Astrocyte (in vitro differentiated cells and primary cell): ENCODE data around the gene ANKRD40. TPM values are rescaled to one million over a fixed set of nuclear protein-coding genes. Genes with fewer than 3 reads are reported as not detected.

Experiments used
- DNase-seq: peaks from one replicate; pipeline ENCODE4 v3.0.0-alpha.2; 2010; ENCODE audit warnings: low read depth
- FAIRE-seq: peaks from 2 replicates; lab custom pipeline; 2011; peaks lifted over from hg19 to GRCh38; lab: Jason Lieb, UNC
- H2AFZ ChIP-seq: 2 replicates; pipeline ENCODE4 v1.6.0; 2012; ENCODE audit warnings: low read depth, low read length, inconsistent platforms
- H3K27ac ChIP-seq: 2 replicates; pipeline ENCODE4 v1.5.1; 2011; ENCODE audit warnings: low read depth, low read length, inconsistent platforms
- H3K27me3 ChIP-seq: 2 replicates; pipeline ENCODE4 v1.6.0; 2011; ENCODE audit warnings: low read length, inconsistent platforms; ENCODE audit not compliant: insufficient read depth
- H3K36me3 ChIP-seq: 2 replicates; pipeline ENCODE4 v1.5.1; 2011; ENCODE audit warnings: low read length, inconsistent platforms; ENCODE audit not compliant: insufficient read depth
- H3K4me1 ChIP-seq: 2 replicates; pipeline ENCODE4 v1.5.1; 2011; ENCODE audit warnings: low read length, inconsistent platforms; ENCODE audit not compliant: insufficient read depth
- H3K4me2 ChIP-seq: 2 replicates; pipeline ENCODE4 v1.6.0; 2012; ENCODE audit warnings: low read length, inconsistent platforms
- H3K4me3 ChIP-seq: 2 replicates; pipeline ENCODE4 v1.5.1; 2011; ENCODE audit warnings: low read depth, mild to moderate bottlenecking, low read length, inconsistent platforms; ENCODE audit not compliant: insufficient read depth
- H3K79me2 ChIP-seq: 2 replicates; pipeline ENCODE4 v1.6.0; 2012; ENCODE audit warnings: mild to moderate bottlenecking, low read length, inconsistent platforms; ENCODE audit not compliant: insufficient read depth
- H3K9ac ChIP-seq: 2 replicates; pipeline ENCODE4 v1.6.0; 2012; ENCODE audit warnings: mild to moderate bottlenecking, low read length, inconsistent platforms
- H3K9me3 ChIP-seq: 2 replicates; pipeline ENCODE4 v1.5.1; 2012; ENCODE audit warnings: low read depth, mild to moderate bottlenecking, low read length, inconsistent platforms; ENCODE audit not compliant: insufficient read depth
- H4K20me1 ChIP-seq: 2 replicates; pipeline ENCODE4 v1.6.0; 2012; ENCODE audit warnings: low read length, inconsistent platforms; ENCODE audit not compliant: insufficient read depth
- H3K27ac Mint-ChIP-seq: one replicate; pipeline ENCODE4 v1.8.0; 2021; ENCODE audit warnings: mild to moderate bottlenecking, mixed read lengths; ENCODE audit not compliant: unreplicated experiment
- H3K27me3 Mint-ChIP-seq: one replicate; pipeline ENCODE4 v1.8.0; 2021; ENCODE audit warnings: low read depth, mixed read lengths; ENCODE audit not compliant: unreplicated experiment
- H3K36me3 Mint-ChIP-seq: one replicate; pipeline ENCODE4 v1.8.0; 2021; ENCODE audit warnings: low read depth, mixed read lengths; ENCODE audit not compliant: unreplicated experiment
- H3K4me1 Mint-ChIP-seq: one replicate; pipeline ENCODE4 v1.8.0; 2021; ENCODE audit warnings: low read depth, mixed read lengths; ENCODE audit not compliant: unreplicated experiment
- H3K4me3 Mint-ChIP-seq: one replicate; pipeline ENCODE4 v1.8.0; 2021; ENCODE audit warnings: mild to moderate bottlenecking, moderate library complexity, mixed read lengths; ENCODE audit not compliant: unreplicated experiment
- H3K9me3 Mint-ChIP-seq: one replicate; pipeline ENCODE4 v1.8.0; 2021; ENCODE audit warnings: mild to moderate bottlenecking, mixed read lengths; ENCODE audit not compliant: unreplicated experiment
- EZH2 ChIP-seq: IDR thresholded peaks from 2 replicates; pipeline ENCODE4 v1.6.1; 2012; ENCODE audit warnings: mild to moderate bottlenecking, low read length, inconsistent platforms; ENCODE audit not compliant: insufficient read depth
- total RNA-seq: library from RNA; stranded (reverse); gene quantifications from 2 replicates; pipeline ENCODE4 v1.2.1, GENCODE V29; 2021
- TF ChIP-seq, protein P1 (sequence below): IDR thresholded peaks from 2 replicates; pipeline ENCODE4 v1.5.1; 2011; ENCODE audit warnings: low read depth, mild to moderate bottlenecking, inconsistent platforms, low read length, moderate library complexity; ENCODE audit not compliant: insufficient read depth

Gene ANKRD40
- total RNA-seq, 1 donor from 2014 or later = 38.3 TPM

DNA sequence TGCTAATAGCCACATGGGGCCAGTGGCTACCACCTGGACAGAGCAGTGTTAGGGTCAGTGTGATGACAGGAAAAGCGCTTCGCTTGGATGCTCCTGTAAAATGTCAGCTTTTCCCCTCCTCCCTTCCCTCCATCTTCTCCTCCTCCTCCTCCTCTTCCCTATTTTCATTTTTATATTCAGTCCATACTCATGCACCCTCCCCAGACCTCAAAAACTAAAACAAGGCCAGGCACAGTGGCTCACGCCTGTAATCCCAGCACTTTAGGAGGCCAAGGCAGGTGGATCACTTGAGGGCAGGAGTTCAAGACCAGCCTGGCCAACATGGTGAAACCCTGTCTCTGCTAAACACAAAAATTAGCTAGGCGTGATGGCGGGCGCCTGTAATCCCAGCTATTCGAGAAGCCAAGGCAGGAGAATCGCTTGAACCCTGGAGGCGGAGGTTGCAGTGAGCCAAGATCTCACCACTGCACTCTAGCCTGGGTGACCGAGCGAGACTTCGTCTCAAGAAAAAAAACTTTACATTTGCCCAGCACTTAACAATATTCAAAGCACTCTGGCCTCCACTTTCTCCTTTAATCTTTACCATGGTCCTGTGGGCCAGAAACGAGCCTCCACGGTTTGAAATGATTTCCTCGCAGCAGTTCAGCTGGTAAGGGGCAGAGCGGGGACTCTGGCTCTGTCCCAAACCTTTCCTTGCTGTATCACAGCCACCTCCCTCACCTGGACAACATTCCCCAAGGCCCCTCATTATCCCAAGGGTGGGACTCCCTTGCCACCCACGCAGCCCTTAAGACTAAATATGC lies 21.8 kb downstream of the ANKRD40 start:
- FAIRE-seq = no peak
- H3K9me3 ChIP-seq = no peaks in the 10 kb centered on the region
- no peak overlapping the region for H3K4me3 ChIP-seq
- peak overlapping the region; percentile 24 for H2AFZ ChIP-seq
- H3K36me3 Mint-ChIP-seq = no peaks in the 10 kb centered on the region
- no peaks in the 10 kb centered on the region for H3K79me2 ChIP-seq
- H4K20me1 ChIP-seq = no peaks in the 10 kb centered on the region
- H3K9me3 Mint-ChIP-seq = no peaks in the 10 kb centered on the region
- peak overlapping the region; percentile 71 for H3K4me2 ChIP-seq
- peaks cover 36% of the 10 kb centered on the region for H3K4me1 ChIP-seq
- peaks cover 27% of the 10 kb centered on the region for H3K4me1 Mint-ChIP-seq
- H3K27me3 ChIP-seq = no peaks in the 10 kb centered on the region
- H3K36me3 ChIP-seq = no peaks in the 10 kb centered on the region
- DNase-seq = no peak
- H3K4me3 Mint-ChIP-seq = no peak overlapping the region
- TF ChIP-seq, protein P1, sequence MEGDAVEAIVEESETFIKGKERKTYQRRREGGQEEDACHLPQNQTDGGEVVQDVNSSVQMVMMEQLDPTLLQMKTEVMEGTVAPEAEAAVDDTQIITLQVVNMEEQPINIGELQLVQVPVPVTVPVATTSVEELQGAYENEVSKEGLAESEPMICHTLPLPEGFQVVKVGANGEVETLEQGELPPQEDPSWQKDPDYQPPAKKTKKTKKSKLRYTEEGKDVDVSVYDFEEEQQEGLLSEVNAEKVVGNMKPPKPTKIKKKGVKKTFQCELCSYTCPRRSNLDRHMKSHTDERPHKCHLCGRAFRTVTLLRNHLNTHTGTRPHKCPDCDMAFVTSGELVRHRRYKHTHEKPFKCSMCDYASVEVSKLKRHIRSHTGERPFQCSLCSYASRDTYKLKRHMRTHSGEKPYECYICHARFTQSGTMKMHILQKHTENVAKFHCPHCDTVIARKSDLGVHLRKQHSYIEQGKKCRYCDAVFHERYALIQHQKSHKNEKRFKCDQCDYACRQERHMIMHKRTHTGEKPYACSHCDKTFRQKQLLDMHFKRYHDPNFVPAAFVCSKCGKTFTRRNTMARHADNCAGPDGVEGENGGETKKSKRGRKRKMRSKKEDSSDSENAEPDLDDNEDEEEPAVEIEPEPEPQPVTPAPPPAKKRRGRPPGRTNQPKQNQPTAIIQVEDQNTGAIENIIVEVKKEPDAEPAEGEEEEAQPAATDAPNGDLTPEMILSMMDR = no peak
- no peak for TF ChIP-seq EZH2
- H3K27ac Mint-ChIP-seq = no peak overlapping the region
- H3K27me3 Mint-ChIP-seq = peaks cover 12% of the 10 kb centered on the region
- H3K9ac ChIP-seq = no peak overlapping the region
- peak overlapping the region; percentile 5 for H3K27ac ChIP-seq

DNA sequence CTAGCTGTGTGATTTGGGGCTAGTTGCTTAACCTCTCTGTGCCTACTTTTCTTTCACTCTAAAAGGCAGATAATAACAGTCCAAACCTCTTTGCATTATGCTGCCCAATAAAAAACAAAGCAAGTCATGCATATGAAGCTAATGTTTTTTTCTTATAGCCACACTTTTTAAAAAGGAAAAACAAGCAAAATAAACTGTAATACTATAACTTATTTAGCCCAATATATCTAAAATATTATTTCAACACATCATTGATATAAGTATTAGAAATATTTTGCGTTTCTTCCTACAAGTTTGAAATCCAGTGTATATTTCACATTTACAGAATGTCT lies 22.4 kb downstream of the ANKRD40 start:
- no peaks in the 10 kb centered on the region for H3K36me3 ChIP-seq
- Mint-ChIP-seq H3K4me1 (peaks cover 27% of the 10 kb centered on the region), H3K4me3 (no peak overlapping the region), H3K27ac (no peak overlapping the region), H3K36me3 (no peaks in the 10 kb centered on the region), H3K9me3 (no peaks in the 10 kb centered on the region), H3K27me3 (peaks cover 15% of the 10 kb centered on the region)
- no peaks in the 10 kb centered on the region for H3K79me2 ChIP-seq
- no peak overlapping the region for H3K4me3 ChIP-seq
- peaks cover 32% of the 10 kb centered on the region for H3K4me1 ChIP-seq
- DNase-seq (no peak), FAIRE-seq (no peak)
- H3K27me3 ChIP-seq = no peaks in the 10 kb centered on the region
- H3K27ac ChIP-seq = no peak overlapping the region
- no peak overlapping the region for H3K4me2 ChIP-seq
- TF ChIP-seq, protein P1 = no peak
- no peak for TF ChIP-seq EZH2
- no peaks in the 10 kb centered on the region for H3K9me3 ChIP-seq
- no peaks in the 10 kb centered on the region for H4K20me1 ChIP-seq
- no peak overlapping the region for H2AFZ ChIP-seq
- no peak overlapping the region for H3K9ac ChIP-seq
